Measurements from ENCODE around the gene NR5A2.

NR5A2 gene

DNA sequence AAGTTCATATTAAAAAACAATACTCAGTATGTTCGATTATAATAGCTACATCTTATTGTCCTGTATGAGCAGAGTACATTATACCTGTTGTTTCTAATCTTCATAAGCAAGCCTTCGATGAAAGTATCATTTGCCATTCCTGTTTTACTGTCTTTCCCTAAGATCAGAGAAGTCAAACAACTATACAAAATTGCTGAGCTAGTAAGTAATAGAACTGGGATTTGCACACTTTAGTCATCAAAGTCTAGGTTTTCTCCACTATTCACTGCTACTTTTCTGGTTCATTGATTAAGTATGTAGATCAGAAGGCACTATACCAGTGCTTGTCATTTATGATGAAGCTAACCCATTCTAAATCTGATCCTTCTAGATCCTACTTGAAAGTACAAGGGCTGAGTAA, 108.9 kb downstream of the NR5A2 start:
- no peak overlapping the region for H3K4me3 ChIP-seq (ENCODE audit: low read depth, low read length)
- TF ChIP-seq ZNF701 (tag by site-specific recombination; IDR thresholded peaks at IDR 0.05) (no peak), REPIN1 (tag by site-specific recombination; IDR thresholded peaks at IDR 0.05; ENCODE audit: low read depth) (no peak), ZBTB17 (tag by site-specific recombination; IDR thresholded peaks at IDR 0.05) (no peak), SETDB1 (IDR thresholded peaks at IDR 0.05; ENCODE audit: insufficient read length, low read length) (no peak), ZNF600 (tag by site-specific recombination; IDR thresholded peaks at IDR 0.05) (no peak), SCRT2 (tag by site-specific recombination; IDR thresholded peaks at IDR 0.05) (no peak), SCRT1 (tag by site-specific recombination; IDR thresholded peaks at IDR 0.05; ENCODE audit: borderline replicate concordance) (no peak), ZNF548 (tag by site-specific recombination; IDR thresholded peaks at IDR 0.05) (no peak), ZBTB8A (tag by site-specific recombination; IDR thresholded peaks at IDR 0.05) (no peak), ZNF623 (tag by site-specific recombination; IDR thresholded peaks at IDR 0.05) (no peak), ZFP3 (tag by site-specific recombination; IDR thresholded peaks at IDR 0.05; ENCODE audit: low read depth) (no peak), TRIM28 (IDR thresholded peaks at IDR 0.05; ENCODE audit: borderline replicate concordance, low read length) (no peak), ZNF830 (tag by site-specific recombination; IDR thresholded peaks at IDR 0.05; ENCODE audit: low read depth) (no peak), ZNF391 (tag by site-specific recombination; IDR thresholded peaks at IDR 0.05; ENCODE audit: borderline replicate concordance, low read depth) (no peak), ZNF561 (tag by site-specific recombination; IDR thresholded peaks at IDR 0.05; ENCODE audit: borderline replicate concordance) (no peak), ZNF596 (tag by site-specific recombination; IDR thresholded peaks at IDR 0.05) (no peak), GLIS2 (tag by site-specific recombination; IDR thresholded peaks at IDR 0.05) (no peak)
- TF ChIP-seq, protein P1, sequence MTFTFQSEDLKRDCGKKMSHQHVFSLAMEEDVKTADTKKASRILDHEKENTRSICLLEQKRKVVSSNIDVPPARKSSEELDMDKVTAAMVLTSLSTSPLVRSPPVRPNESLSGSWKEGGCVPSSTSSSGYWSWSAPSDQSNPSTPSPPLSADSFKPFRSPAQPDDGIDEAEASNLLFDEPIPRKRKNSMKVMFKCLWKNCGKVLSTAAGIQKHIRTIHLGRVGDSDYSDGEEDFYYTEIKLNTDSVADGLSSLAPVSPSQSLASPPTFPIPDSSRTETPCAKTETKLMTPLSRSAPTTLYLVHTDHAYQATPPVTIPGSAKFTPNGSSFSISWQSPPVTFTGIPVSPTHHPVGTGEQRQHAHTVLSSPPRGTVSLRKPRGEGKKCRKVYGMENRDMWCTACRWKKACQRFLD (tag by site-specific recombination; IDR thresholded peaks at IDR 0.05), result no peak
- TF ChIP-seq, protein P2, sequence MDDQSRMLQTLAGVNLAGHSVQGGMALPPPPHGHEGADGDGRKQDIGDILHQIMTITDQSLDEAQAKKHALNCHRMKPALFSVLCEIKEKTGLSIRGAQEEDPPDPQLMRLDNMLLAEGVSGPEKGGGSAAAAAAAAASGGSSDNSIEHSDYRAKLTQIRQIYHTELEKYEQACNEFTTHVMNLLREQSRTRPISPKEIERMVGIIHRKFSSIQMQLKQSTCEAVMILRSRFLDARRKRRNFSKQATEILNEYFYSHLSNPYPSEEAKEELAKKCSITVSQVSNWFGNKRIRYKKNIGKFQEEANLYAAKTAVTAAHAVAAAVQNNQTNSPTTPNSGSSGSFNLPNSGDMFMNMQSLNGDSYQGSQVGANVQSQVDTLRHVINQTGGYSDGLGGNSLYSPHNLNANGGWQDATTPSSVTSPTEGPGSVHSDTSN (CRISPR knock-in tag; IDR thresholded peaks at IDR 0.05), result no peak
- H3K9me3 ChIP-seq (ENCODE audit: control insufficient read depth, insufficient read depth, low read depth, low read length), result no peaks in the 10 kb centered on the region
- POLR2A ChIA-PET, result no interaction called here
- no peaks in the 10 kb centered on the region for H3K36me3 ChIP-seq (ENCODE audit: control insufficient read depth in 2 of 2, insufficient read depth in 1 of 2, low read length in 2 of 2)
- no peak overlapping the region for H3K27ac ChIP-seq (ENCODE audit: extremely low read depth, low read depth, low read length)
- CTCF ChIA-PET, result interaction anchor here (0.6 to 1.0 kb wide), 2 partner anchors 9 to 140 kb away, joined by 3 to 4 read pairs; no protein-coding TSS in a partner anchor
- no peaks in the 10 kb centered on the region for H3K4me1 ChIP-seq (ENCODE audit: control insufficient read depth, insufficient read depth, low read length)

DNA sequence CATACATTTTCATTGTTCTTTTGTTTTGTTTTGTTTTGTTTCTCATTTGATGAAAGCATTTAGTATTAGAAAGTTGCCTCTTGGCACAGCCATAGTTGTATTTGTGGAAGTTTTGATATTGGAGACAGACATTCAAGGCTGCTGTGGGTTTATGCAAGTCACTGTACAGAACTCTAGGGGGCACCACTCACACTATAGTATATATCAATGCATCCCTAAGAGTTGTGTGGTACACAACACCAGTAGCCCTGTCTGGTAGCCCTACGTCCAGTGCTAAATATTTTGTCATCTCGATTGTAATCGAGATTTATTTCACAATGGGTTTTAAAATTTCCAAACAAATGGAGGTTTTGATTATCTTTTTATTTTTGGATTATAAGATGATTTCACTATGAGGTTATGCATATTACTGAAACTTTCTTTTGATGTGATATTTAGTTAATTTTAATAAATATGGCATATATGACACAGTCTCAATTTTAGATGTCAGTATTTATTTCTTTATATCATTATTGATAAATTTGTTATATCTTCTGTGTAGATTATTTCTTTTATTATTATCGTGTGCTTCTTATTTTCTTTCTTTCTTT, 112.2 kb downstream of the NR5A2 start:
- H3K9me3 ChIP-seq (ENCODE audit: control insufficient read depth, insufficient read depth, low read depth, low read length), result no peaks in the 10 kb centered on the region
- CTCF ChIA-PET, result interaction anchor here (0.6 to 1.7 kb wide), 29 partner anchors 11 to 1251 kb away, joined by 3 to 12 read pairs (median 3); no protein-coding TSS in a partner anchor
- TF ChIP-seq ZNF112 (tag by site-specific recombination; IDR thresholded peaks at IDR 0.05) (no peak), MZF1 (tag by site-specific recombination; IDR thresholded peaks at IDR 0.05; ENCODE audit: borderline replicate concordance) (peak; percentile 70; the same call in 1 of the 2 replicates), ZNF549 (tag by site-specific recombination; IDR thresholded peaks at IDR 0.05) (no peak), ZNF2 (tag by site-specific recombination; IDR thresholded peaks at IDR 0.05) (0 out of 2 replicates have a peak, but pooled peaks have one; percentile 22), ZFP69B (tag by site-specific recombination; IDR thresholded peaks at IDR 0.05) (no peak), ZNF677 (tag by site-specific recombination; IDR thresholded peaks at IDR 0.05) (no peak), ZNF184 (tag by site-specific recombination; IDR thresholded peaks at IDR 0.05) (no peak), ZNF660 (tag by site-specific recombination; IDR thresholded peaks at IDR 0.05) (0 out of 2 replicates have a peak, but pooled peaks have one; percentile 34), BCL11A (tag by site-specific recombination; IDR thresholded peaks at IDR 0.05; ENCODE audit: low read depth) (no peak), ZNF654 (tag by site-specific recombination; IDR thresholded peaks at IDR 0.05; ENCODE audit: low read depth) (peak; percentile 42), ZSCAN30 (tag by site-specific recombination; IDR thresholded peaks at IDR 0.05) (0 out of 2 replicates have a peak, but pooled peaks have one; percentile 28), ZNF324 (tag by site-specific recombination; IDR thresholded peaks at IDR 0.05) (no peak), ZNF311 (tag by site-specific recombination; IDR thresholded peaks at IDR 0.05; ENCODE audit: borderline replicate concordance) (no peak), ZNF670 (tag by site-specific recombination; IDR thresholded peaks at IDR 0.05; ENCODE audit: low read depth) (no peak)
- no peaks in the 10 kb centered on the region for H3K36me3 ChIP-seq (ENCODE audit: control insufficient read depth in 2 of 2, insufficient read depth in 1 of 2, low read length in 2 of 2)
- POLR2A ChIA-PET, result no interaction called here
- no peak overlapping the region for H3K4me3 ChIP-seq (ENCODE audit: low read depth, low read length)
- no peaks in the 10 kb centered on the region for H3K4me1 ChIP-seq (ENCODE audit: control insufficient read depth, insufficient read depth, low read length)
- H3K27ac ChIP-seq (ENCODE audit: extremely low read depth, low read depth, low read length), result no peak overlapping the region

Measured in HEK293 (cell line).